Activated naive CD4-positive, alpha-beta T cell treated with anti-CD3 and anti-CD28 coated beads, Interleukin-2, amount 50 U/mL, for 16 hours (primary cell): ENCODE data around the gene GDF7.

ENCODE experiments used
- DNase-seq: peaks from one replicate; pipeline ENCODE4 v3.0.0-alpha.2; 2020

The GDF7 gene

GRCh38 chr2:20646446-20646845, 20.5 kb upstream of the GDF7 start:
- DNase-seq: no peak

DNA sequence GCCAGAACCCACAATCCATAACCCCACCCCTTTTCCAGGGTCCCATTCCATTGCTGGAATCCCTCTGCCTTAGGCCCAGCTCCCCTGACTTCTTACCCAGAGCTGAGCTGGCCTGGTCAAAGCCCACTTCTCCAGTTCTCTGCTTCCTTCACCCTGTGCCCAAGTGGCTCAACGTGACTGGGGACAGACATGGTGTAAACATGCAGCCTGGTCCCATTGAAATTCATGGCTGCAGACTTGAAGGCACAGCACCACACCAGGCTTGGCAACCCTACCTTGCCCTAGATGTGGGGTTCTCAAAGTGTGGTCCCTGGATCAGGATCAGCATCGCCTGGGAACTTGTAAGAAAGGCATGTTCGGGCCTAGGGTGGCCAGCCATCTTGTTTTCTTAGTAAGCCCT, 19.7 kb upstream of the GDF7 start:
- no peak for DNase-seq

DNA sequence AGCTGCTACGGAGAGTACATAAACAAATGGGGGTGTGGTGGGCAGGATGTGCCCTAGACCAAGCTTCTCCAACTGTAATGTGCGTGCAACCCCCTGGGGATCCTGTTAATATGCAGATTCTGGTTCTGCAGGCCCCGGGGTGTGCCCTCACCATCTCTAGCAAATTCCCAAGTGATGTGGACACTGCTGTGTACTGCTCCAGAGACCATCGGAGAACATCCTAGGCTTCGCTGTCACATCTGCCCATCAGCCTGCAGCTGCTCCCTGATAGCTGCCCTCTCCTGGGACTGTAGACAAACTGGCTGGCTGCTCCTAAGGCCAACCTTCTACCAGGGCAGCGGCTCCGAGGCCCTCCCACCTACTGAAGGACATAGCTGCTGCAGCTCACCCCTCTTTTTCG, 19.2 kb upstream of the GDF7 start:
- DNase-seq: no peak

GRCh38 chr2:20648206-20648605, 18.7 kb upstream of the GDF7 start:
- DNase-seq: no peak

DNA sequence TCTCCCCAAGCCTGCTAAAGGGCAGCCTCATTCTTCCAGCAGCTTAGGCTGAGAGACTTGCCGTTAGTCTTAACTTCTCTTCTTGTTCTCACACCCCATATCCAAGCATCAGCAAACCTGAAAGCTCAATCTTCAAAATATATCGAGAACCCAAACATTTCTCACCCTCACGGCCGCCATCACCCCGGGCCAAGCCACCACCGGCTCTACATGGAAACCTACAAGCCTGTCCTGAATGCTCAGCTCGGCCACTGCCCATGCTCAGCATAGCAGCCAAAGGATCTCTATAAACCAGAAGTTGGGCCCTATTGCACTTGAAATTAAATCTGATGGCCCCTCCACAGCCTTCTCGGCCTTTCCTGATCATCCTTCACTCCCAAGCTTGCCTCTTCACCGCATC, 18.1 kb upstream of the GDF7 start:
- DNase-seq: no peak

DNA sequence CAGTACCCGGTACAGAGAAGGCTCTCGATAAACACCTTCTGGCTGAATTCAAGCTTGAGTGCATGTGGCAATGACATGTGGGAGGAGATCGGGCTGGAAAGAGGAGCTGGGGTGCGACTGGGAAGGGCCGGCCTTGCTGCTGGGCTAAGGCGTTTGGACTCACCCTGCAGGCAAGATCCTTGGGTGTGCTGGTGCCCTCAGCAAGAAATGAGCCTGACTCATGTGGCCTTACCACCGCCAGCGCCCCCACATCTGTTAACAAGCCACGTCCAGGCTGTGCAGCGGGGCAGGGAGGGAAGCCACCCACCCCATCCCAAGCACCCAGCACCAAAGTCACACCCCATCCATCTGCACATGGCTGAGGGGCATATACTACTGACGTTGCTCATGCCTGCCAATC, 17.4 kb upstream of the GDF7 start:
- DNase-seq: no peak

DNA sequence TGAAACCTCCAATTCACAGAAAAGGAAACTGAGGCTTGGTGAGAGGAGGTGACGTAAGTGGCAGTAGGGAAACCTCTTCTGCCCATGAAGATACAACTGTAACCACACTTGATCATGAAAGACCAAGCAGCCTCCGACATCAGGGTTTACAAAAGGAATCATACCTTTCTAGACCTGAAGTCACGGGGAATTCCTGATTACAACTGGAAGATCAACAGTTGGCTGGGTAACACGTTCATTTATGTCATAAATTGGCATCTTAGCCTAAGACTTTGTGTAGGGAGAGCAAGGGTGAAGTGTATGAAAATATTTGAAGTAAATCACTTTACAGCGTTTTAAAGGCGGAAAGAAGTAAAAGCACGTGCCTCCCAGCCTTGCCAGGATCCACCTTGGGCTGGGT, 17.0 kb upstream of the GDF7 start:
- no peak for DNase-seq

DNA sequence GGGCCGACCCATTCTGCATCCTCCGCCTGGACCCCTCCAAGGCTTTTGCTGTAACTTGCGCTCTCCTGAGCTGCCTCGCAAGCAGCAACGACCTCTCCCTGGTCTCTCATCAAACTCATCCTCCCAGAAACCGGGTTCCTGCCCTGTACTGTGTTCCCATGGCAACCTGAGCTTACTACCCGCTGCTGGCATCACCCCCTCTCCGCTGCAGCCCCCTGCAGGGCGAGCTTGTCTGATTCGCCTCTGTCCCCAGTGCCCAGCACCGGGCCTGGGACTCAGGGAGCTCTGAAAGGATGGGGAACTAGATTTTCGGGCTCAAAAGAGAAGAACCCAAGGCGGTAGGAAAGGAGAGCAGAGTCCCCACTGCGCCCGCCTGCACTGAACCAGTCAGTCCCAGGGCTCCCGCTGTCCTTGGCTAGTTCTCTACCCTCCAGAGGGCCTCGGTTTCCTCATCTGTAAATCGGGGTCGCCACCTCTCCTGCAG, 16.5 kb upstream of the GDF7 start:
- no peak for DNase-seq

GRCh38 chr2:20650877-20651730, 15.8 kb upstream of the GDF7 start, which contains the start of gene HS1BP3:
HS1BP3 (minus strand) TSS chr2:20651098; CDS start chr2:20651063, 35 bp downstream.
- DNase-seq: peak; percentile 88

- no peak for DNase-seq
Measured at GRCh38 chr2:20651731-20652099, 15.2 kb upstream of the GDF7 start.

DNA sequence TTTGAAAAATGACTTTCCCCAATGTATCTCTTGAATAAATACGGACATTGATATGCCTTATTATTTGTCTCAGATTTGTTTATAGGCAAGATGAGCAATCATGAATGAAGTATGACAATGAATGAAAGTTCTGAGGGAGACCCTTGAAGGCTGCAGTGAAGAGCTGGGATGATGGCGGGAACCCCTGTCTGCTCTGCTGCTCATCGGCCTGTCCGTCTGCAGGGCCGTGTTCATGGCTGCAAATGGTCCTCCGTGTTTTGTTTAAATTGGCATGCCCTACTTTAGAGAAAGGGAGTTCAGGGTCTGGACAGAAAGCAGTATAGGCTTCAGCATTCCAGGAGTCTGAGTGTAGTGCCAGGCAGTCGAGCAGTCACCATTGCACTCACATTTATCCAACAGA, 14.8 kb upstream of the GDF7 start:
- DNase-seq: no peak

DNA sequence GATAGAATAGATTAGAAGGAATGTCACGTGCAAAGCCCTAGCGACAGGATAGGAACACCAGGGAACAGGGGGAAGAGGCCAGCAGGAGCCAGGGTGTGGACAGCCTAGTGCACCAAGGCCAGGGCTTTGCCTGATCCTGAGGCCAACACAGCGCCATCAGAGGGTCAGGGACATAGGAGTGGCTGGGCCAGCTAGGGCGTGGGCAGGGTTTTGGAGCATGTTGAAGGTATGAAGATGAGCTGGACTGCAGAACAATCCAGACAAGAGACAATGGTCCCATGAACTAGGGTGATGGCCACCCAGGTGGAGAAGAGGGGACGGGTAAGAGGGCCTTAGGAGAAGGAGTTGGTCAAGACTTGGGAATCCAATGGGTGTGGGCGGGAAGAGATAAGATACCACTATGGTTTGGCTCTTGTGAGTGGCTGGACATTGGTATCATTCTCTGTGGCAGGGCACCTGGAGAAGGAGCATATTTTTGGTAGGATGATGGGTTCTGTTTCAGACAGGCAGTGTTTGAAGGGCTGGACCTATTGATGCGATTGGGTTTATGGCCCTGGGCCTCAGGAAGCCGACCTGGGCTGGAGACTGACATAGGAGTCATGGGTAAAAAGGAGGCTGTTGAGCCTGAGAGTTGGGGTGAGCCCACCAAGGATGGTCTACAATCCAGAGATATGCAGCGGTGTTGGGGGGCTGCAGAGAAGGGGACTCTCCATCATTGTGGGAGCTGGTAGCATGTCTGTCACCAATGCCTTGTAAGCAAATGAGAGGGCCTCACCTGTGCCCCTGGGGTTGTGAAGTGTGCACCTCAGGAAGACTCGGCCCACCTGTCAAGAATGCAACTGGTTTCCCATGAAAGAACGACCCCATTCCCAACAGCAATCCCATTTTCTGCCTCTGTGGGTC, 14.0 kb upstream of the GDF7 start:
- no peak for DNase-seq

DNA sequence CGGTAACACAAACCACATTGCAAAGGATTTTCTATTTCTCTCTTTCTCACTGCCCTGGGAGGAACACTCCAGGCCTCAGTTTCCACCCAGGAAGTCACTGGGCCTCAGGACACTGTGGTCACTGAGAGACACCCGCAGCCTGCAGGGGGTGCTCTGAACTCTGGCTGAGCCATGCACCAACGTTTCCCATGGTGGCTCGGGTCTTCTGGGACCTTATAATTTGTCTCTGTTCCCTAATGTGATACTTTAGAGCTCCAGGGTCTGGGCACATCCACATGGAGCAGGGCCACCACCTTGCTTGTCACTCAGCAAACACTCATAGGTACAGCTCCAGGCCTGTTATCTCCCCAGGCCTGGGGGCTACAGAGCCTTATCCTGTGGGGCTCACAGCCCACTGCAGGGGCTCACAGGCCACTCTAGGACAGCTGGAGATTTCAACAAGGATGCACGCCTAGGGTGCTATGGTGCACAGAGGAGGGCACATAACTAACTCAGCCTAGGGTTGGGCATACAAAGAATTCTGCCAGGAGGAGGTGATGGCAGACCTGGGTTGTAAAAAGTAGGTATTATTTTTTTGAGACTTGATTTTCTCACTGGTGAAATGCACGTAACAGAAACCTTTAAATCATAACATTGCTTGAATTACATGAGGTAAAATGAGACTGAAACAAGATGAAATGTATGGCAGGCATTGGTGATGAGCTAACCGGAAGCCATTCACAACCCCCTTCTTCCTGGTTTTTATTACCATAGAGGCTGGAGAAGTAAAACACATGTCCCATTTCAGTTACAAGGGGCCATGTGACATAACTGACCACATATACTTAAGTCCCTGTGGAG, 13.0 kb upstream of the GDF7 start:
- DNase-seq: no peak

DNA sequence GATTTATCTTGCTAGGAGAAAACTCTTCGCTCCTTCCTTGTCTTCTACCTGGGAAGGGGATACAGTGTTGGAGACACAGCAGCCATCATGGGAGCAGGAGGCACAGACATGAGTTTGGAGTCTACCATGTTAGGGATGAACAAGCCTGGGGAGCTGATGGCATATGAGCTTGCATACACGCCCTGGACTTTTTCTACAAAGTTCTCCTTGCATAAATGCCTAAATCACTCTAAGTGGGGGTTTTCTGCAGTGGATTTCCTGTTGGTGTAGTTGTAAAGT, 12.5 kb upstream of the GDF7 start:
- DNase-seq: no peak

DNA sequence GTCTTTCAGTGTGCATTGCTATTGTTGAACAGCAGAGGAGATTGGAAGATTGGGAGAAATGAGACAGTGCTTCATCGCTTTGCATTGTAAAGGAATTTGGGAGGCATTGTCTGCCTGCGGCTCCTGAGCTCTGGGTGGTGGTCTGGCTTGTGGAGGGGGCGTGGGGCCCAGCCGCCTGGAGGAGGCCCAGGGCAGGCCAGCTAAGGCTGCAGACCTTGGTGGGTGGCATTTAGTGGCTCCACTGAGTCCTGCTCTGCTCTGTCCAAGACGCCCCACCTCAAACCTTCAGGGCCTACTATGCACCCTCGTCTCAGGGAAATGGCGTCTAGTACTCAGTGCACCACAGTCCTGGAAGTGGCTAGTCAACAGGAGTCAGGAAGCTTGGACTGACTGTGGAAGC, 10.4 kb upstream of the GDF7 start:
- DNase-seq: no peak

DNA sequence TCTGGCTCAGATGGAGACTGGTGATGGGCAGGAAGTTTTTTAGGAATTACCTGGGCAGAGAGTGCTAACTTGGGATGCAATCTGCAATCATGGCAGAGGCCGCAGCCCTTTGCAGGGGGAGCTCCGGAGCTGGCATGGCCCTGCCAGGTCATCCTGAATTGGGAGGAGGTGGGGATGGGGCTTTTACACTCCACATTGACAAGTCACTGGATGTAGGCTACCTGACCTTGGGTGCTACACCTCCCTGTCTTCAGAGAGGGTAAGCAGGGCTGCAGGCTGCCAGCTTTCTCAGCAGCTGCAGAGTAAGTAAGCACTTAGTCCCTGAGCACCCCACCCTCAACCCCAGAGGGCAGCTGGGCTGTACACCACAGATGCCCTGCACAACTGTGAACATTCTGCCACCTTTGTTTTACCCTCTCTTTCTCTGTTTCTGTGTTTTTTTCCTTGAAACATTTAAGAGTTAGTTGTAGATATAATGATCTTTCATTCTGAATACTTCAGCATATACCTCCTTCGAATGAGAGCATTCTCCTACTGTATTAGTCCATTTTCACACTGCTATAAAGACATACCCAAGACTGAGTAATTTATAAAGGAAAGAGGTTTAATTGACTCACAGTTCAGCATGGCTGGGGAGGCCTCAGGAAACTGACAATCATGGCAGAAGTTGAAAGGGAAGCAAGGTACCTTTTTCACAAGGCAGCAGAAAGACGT, 9.3 kb upstream of the GDF7 start:
- DNase-seq: no peak

GRCh38 chr2:20660506-20661420, 6.2 kb upstream of the GDF7 start:
- DNase-seq: no peak

- DNase-seq: peak; percentile 55
Measured at GRCh38 chr2:20661421-20662307, 5.3 kb upstream of the GDF7 start.

GRCh38 chr2:20662308-20662937, 4.5 kb upstream of the GDF7 start:
- no peak for DNase-seq
